Activated CD8-positive, alpha-beta memory T cell treated with anti-CD3 and anti-CD28 coated beads for 48 hours (primary cell): Measurements from ENCODE around the gene MYO5C.
"Not testable (repeated sequence)": the region's sequence is repeated elsewhere in the genome, so short reads cannot be mapped to it uniquely, and the experiment has no call there.

ENCODE experiments used
- DNase-seq, 3 experiments: peaks; one replicate each; pipeline ENCODE4 v3.0.0-alpha.2; 2020; ENCODE audit warnings: low read depth in 2 of 3, low spot score in 2 of 3

MYO5C gene

GRCh38 chr15:52243697-52244555, 51.7 kb downstream of the MYO5C start:
- no peak for DNase-seq

- no peak for DNase-seq
Observed at GRCh38 chr15:52243286-52243685, 52.3 kb downstream of the MYO5C start.

GRCh38 chr15:52241489-52241888, 54.1 kb downstream of the MYO5C start:
- no peak for DNase-seq

- DNase-seq: no peak
Observed at GRCh38 chr15:52240166-52240565, 55.4 kb downstream of the MYO5C start.

GRCh38 chr15:52238989-52239525, 56.5 kb downstream of the MYO5C start:
- not testable (repeated sequence) for DNase-seq

GRCh38 chr15:52238149-52238548, 57.5 kb downstream of the MYO5C start:
- DNase-seq: no peak

- DNase-seq: no peak
Observed at GRCh38 chr15:52236013-52236412, 59.6 kb downstream of the MYO5C start.

GRCh38 chr15:52234596-52235541, 60.7 kb downstream of the MYO5C start:
- DNase-seq: no peak

- DNase-seq: no peak
Observed at GRCh38 chr15:52233405-52233804, 62.2 kb downstream of the MYO5C start.

GRCh38 chr15:52232327-52232726, 63.3 kb downstream of the MYO5C start:
- DNase-seq: no peak

GRCh38 chr15:52230073-52230472, 65.5 kb downstream of the MYO5C start:
- DNase-seq: no peak

GRCh38 chr15:52228921-52229320, 66.7 kb downstream of the MYO5C start:
- no peak for DNase-seq

- DNase-seq: peak in 1 of 3 experiments; percentile 24
Observed at GRCh38 chr15:52227456-52227855, 68.1 kb downstream of the MYO5C start.

- no peak for DNase-seq
Observed at GRCh38 chr15:52225230-52225629, 70.4 kb downstream of the MYO5C start.

- no peak for DNase-seq
Observed at GRCh38 chr15:52224211-52224610, 71.4 kb downstream of the MYO5C start.

- no peak for DNase-seq
Observed at GRCh38 chr15:52221730-52222129, 73.9 kb downstream of the MYO5C start.

- no peak for DNase-seq
Observed at GRCh38 chr15:52220937-52221660, 74.5 kb downstream of the MYO5C start.

GRCh38 chr15:52220251-52220650, 75.4 kb downstream of the MYO5C start:
- no peak for DNase-seq

- no peak for DNase-seq
Observed at GRCh38 chr15:52218816-52219215, 76.8 kb downstream of the MYO5C start.

- DNase-seq: no peak
Observed at GRCh38 chr15:52218371-52218770, 77.2 kb downstream of the MYO5C start.

- no peak for DNase-seq
Observed at GRCh38 chr15:52217186-52217585, 78.4 kb downstream of the MYO5C start.
